WTC11 (cell line): ENCODE results near the gene SBNO1. TPM values are rescaled to one million over a fixed set of nuclear protein-coding genes. Genes with fewer than 3 reads are reported as not detected.

Experiments
- ATAC-seq: fragments of 200-7000 bp; cut with Tn5 transposase; 2 replicates; pipeline ENCODE4 v1.10.0; 2021; ENCODE audit warnings: mild to moderate bottlenecking, moderate library complexity
- CTCF ChIA-PET: fragments of 300-600 bp; sonication (Branson Sonifier 250); formaldehyde crosslinking; loops from one replicate; lab custom pipeline; 2021; ENCODE audit warnings: antibody characterized with exemption; lab: Charles Lee
- POLR2A ChIA-PET: fragments of 350-600 bp; sonication (Branson Sonifier 250); formaldehyde crosslinking; loops from one replicate; lab custom pipeline; 2021; ENCODE audit warnings: antibody characterized with exemption; lab: Charles Lee
- DNase-seq: peaks from one replicate; pipeline ENCODE4 v3.0.0; 2021; ENCODE audit warnings: low spot score
- H3K27ac Mint-ChIP-seq: 2 replicates; pipeline ENCODE4 v1.8.0; 2021; ENCODE audit warnings: mixed read lengths
- H3K27me3 Mint-ChIP-seq: 2 replicates; pipeline ENCODE4 v1.8.0; 2021; ENCODE audit warnings: low read depth, mild to moderate bottlenecking, moderate library complexity, mixed read lengths
- H3K36me3 Mint-ChIP-seq: 2 replicates; pipeline ENCODE4 v1.8.0; 2021; ENCODE audit warnings: mixed read lengths
- H3K4me1 Mint-ChIP-seq: 2 replicates; pipeline ENCODE4 v1.8.0; 2022; ENCODE audit warnings: mixed read lengths
- H3K4me3 Mint-ChIP-seq: 2 replicates; pipeline ENCODE4 v1.8.0; 2021; ENCODE audit warnings: mild to moderate bottlenecking, moderate library complexity, mixed read lengths
- H3K9me3 Mint-ChIP-seq: 2 replicates; pipeline ENCODE4 v1.8.0; 2021; ENCODE audit warnings: mixed read lengths
- CREB1 ChIP-seq: sonication (generic); formaldehyde crosslinking; IDR thresholded peaks from 2 replicates; pipeline ENCODE4 v1.8.0; 2023; ENCODE audit warnings: mild to moderate bottlenecking, missing genetic modification reagents
- ESRRA ChIP-seq: sonication (generic); formaldehyde crosslinking; IDR thresholded peaks from 2 replicates; pipeline ENCODE4 v1.8.1; 2022; ENCODE audit warnings: mild to moderate bottlenecking, missing genetic modification reagents, borderline replicate concordance
- GTF2I ChIP-seq: fragments of 250-450 bp; sonication (Bioruptor Pico); conservative IDR thresholded peaks from 2 replicates; pipeline ENCODE4 v1.4.0; 2021; ENCODE audit warnings: mild to moderate bottlenecking
- MXD4 ChIP-seq: fragments of 250-450 bp; sonication (Bioruptor Pico); IDR thresholded peaks from 2 replicates; pipeline ENCODE4 v1.8.0; 2021; ENCODE audit warnings: mild to moderate bottlenecking, moderate library complexity, borderline replicate concordance
- RORB ChIP-seq: fragments of 250-450 bp; sonication (Bioruptor Pico); IDR thresholded peaks from 2 replicates; pipeline ENCODE4 v1.9.0; 2021; ENCODE audit warnings: mild to moderate bottlenecking
- SMAD3 ChIP-seq: sonication (generic); formaldehyde crosslinking; IDR thresholded peaks from 2 replicates; pipeline ENCODE4 v1.8.0; 2022; ENCODE audit warnings: missing genetic modification reagents, mild to moderate bottlenecking, borderline replicate concordance
- SMAD4 ChIP-seq: sonication (generic); formaldehyde crosslinking; IDR thresholded peaks from 2 replicates; pipeline ENCODE4 v1.8.0; 2022; ENCODE audit warnings: mild to moderate bottlenecking, missing genetic modification reagents
- SP1 ChIP-seq: sonication (generic); formaldehyde crosslinking; conservative IDR thresholded peaks from 2 replicates; pipeline ENCODE4 v1.8.1; 2022; ENCODE audit warnings: missing genetic modification reagents
- TCF7 ChIP-seq: sonication (generic); formaldehyde crosslinking; IDR thresholded peaks from 2 replicates; pipeline ENCODE4 v1.8.0; 2022; ENCODE audit warnings: mild to moderate bottlenecking, low read depth, missing genetic modification reagents, moderate library complexity
- TEAD1 ChIP-seq: sonication (generic); formaldehyde crosslinking; IDR thresholded peaks from 2 replicates; pipeline ENCODE4 v1.8.0; 2022; ENCODE audit warnings: mild to moderate bottlenecking, missing genetic modification reagents
- USF2 ChIP-seq: sonication (generic); formaldehyde crosslinking; IDR thresholded peaks from 2 replicates; pipeline ENCODE4 v1.8.1; 2023; ENCODE audit warnings: mild to moderate bottlenecking, missing genetic modification reagents, moderate library complexity
- ZBTB21 ChIP-seq: sonication (generic); formaldehyde crosslinking; IDR thresholded peaks from 2 replicates; pipeline ENCODE4 v1.8.1; 2023; ENCODE audit warnings: mild to moderate bottlenecking, missing genetic modification reagents, borderline replicate concordance
- total RNA-seq: library from RNA; stranded (reverse); gene quantifications from 3 replicates; pipeline ENCODE4 v1.2.3, GENCODE V29; 2021
- TF ChIP-seq, protein P1 (sequence below): fragments of 250-450 bp; sonication (Bioruptor Pico); IDR thresholded peaks from 2 replicates; pipeline ENCODE4 v2.1.2; 2022; ENCODE audit warnings: mild to moderate bottlenecking, moderate library complexity
- TF ChIP-seq, protein P2 (sequence below): sonication (generic); formaldehyde crosslinking; IDR thresholded peaks from 2 replicates; pipeline ENCODE4 v1.8.0; 2022; ENCODE audit warnings: mild to moderate bottlenecking, missing genetic modification reagents
- TF ChIP-seq, protein P3 (sequence below): fragments of 250-450 bp; sonication (Bioruptor Pico); IDR thresholded peaks from 2 replicates; pipeline ENCODE4 v1.9.0; 2021; ENCODE audit warnings: mild to moderate bottlenecking

The SBNO1 gene
- total RNA-seq, 1 experiment from 2014 or later: 52.2 TPM

- ChIA-PET CTCF (interaction anchor here (1.3 kb wide), 1 partner anchor 9 kb away, joined by 4 read pairs; the partner anchor contains the start of genes MPHOSPH9 and MTRFR), POLR2A (interaction anchor here (0.9 to 1.1 kb wide), 2 partner anchors 10 to 27 kb away, joined by 3 to 4 read pairs; partner anchors contain the start of gene MPHOSPH9)
- ATAC-seq (no peak), DNase-seq (no peak)
- Mint-ChIP-seq H3K4me3 (no peak overlapping the region), H3K4me1 (no peaks in the 10 kb centered on the region), H3K27me3 (no peaks in the 10 kb centered on the region), H3K36me3 (peaks cover 30% of the 10 kb centered on the region), H3K9me3 (peaks cover 5% of the 10 kb centered on the region), H3K27ac (peak overlapping the region; percentile 32; the same call in 1 of the 2 replicates)
- TF ChIP-seq GTF2I (CRISPR knock-in tag) (no peak), TCF7 (CRISPR knock-in tag) (no peak), CREB1 (no peak), ESRRA (CRISPR knock-in tag) (no peak), MXD4 (CRISPR knock-in tag) (no peak), USF2 (CRISPR knock-in tag) (no peak), SMAD4 (CRISPR knock-in tag) (no peak), RORB (no peak), TEAD1 (CRISPR knock-in tag) (no peak), SMAD3 (CRISPR knock-in tag) (no peak), ZBTB21 (CRISPR knock-in tag) (no peak), SP1 (CRISPR knock-in tag) (no peak)
- TF ChIP-seq, protein P1, sequence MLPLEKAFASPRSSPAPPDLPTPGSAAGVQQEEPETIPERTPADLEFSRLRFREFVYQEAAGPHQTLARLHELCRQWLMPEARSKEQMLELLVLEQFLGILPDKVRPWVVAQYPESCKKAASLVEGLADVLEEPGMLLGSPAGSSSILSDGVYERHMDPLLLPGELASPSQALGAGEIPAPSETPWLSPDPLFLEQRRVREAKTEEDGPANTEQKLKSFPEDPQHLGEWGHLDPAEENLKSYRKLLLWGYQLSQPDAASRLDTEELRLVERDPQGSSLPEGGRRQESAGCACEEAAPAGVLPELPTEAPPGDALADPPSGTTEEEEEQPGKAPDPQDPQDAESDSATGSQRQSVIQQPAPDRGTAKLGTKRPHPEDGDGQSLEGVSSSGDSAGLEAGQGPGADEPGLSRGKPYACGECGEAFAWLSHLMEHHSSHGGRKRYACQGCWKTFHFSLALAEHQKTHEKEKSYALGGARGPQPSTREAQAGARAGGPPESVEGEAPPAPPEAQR: no peak
- TF ChIP-seq, protein P2, sequence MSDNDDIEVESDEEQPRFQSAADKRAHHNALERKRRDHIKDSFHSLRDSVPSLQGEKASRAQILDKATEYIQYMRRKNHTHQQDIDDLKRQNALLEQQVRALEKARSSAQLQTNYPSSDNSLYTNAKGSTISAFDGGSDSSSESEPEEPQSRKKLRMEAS: no peak
- TF ChIP-seq, protein P3, sequence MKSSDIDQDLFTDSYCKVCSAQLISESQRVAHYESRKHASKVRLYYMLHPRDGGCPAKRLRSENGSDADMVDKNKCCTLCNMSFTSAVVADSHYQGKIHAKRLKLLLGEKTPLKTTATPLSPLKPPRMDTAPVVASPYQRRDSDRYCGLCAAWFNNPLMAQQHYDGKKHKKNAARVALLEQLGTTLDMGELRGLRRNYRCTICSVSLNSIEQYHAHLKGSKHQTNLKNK (CRISPR knock-in tag): no peak
Observed at GRCh38 chr12:123242116-123242904, 122.3 kb downstream of the SBNO1 start.

Other genes starting within 250 kb of the SBNO1 start
- gene PITPNM2, start 213.8 kb downstream of the SBNO1 start, total RNA-seq: 4.8 to 8.2 TPM (median 7.4 TPM) in 3 replicates
- gene MPHOSPH9, start 131.7 kb downstream of the SBNO1 start, total RNA-seq: 47.5 to 59.0 TPM (median 52.8 TPM) in 3 replicates
- gene MTRFR, start 131.4 kb downstream of the SBNO1 start, total RNA-seq: 14.0 to 15.7 TPM (median 14.7 TPM) in 3 replicates
- 138 to 151 TPM (median 142 TPM) in 3 replicates for gene CDK2AP1, start 93.0 kb downstream of the SBNO1 start, total RNA-seq
- gene KMT5A, start 19.3 kb upstream of the SBNO1 start, total RNA-seq: 20.4 to 28.0 TPM (median 24.0 TPM) in 3 replicates
- 1.1 to 1.4 TPM (median 1.2 TPM) in 3 replicates for gene RILPL2, start 71.8 kb upstream of the SBNO1 start, total RNA-seq
- gene SNRNP35, start 93.3 kb upstream of the SBNO1 start, total RNA-seq: 19.1 to 21.3 TPM (median 20.0 TPM) in 3 replicates
- 8.2 to 10.6 TPM (median 10.1 TPM) in 3 replicates for gene RILPL1, start 168.9 kb upstream of the SBNO1 start, total RNA-seq
- gene TMED2, start 219.7 kb upstream of the SBNO1 start, total RNA-seq: 189 to 224 TPM (median 197 TPM) in 3 replicates
- 35.0 to 45.5 TPM (median 44.2 TPM) in 3 replicates for gene DDX55, start 237.3 kb upstream of the SBNO1 start, total RNA-seq